Nephron progenitor cell (in vitro differentiated cells): Measurements from ENCODE around the gene SOWAHB.

Experiments used
- DNase-seq: peaks from one replicate; pipeline ENCODE4 v3.0.0; 2021
- H3K27ac Mint-ChIP-seq: 2 replicates; pipeline ENCODE4 v1.8.0; 2021; ENCODE audit warnings: mild to moderate bottlenecking, moderate library complexity, mixed read lengths
- H3K27me3 Mint-ChIP-seq: 2 replicates; pipeline ENCODE4 v1.8.0; 2021; ENCODE audit warnings: mild to moderate bottlenecking, low read depth, mixed read lengths; ENCODE audit not compliant: poor library complexity
- H3K36me3 Mint-ChIP-seq: 2 replicates; pipeline ENCODE4 v1.8.0; 2021; ENCODE audit warnings: low read depth, mixed read lengths
- H3K4me1 Mint-ChIP-seq: 2 replicates; pipeline ENCODE4 v1.8.0; 2021; ENCODE audit warnings: mixed read lengths
- H3K4me3 Mint-ChIP-seq: 2 replicates; pipeline ENCODE4 v1.8.0; 2021; ENCODE audit warnings: mild to moderate bottlenecking, moderate library complexity, mixed read lengths
- H3K9me3 Mint-ChIP-seq: 2 replicates; pipeline ENCODE4 v1.8.0; 2021; ENCODE audit warnings: mild to moderate bottlenecking, moderate library complexity, mixed read lengths
- CTCF ChIP-seq: fragments of 200-600 bp; sonication (generic); IDR thresholded peaks from 2 replicates; pipeline ENCODE4 v1.5.0; 2021; ENCODE audit warnings: antibody characterized with exemption

SOWAHB gene

GRCh38 chr4:76920715-76921114, 22.8 kb upstream of the SOWAHB start:
- peaks cover 7% of the 10 kb centered on the region for H3K27me3 Mint-ChIP-seq
- no peak overlapping the region for H3K27ac Mint-ChIP-seq
- H3K4me1 Mint-ChIP-seq: no peaks in the 10 kb centered on the region
- no peak for DNase-seq
- peaks cover 23% of the 10 kb centered on the region for H3K36me3 Mint-ChIP-seq
- TF ChIP-seq CTCF: no peak
- no peak overlapping the region for H3K4me3 Mint-ChIP-seq
- peaks cover 21% of the 10 kb centered on the region for H3K9me3 Mint-ChIP-seq

DNA sequence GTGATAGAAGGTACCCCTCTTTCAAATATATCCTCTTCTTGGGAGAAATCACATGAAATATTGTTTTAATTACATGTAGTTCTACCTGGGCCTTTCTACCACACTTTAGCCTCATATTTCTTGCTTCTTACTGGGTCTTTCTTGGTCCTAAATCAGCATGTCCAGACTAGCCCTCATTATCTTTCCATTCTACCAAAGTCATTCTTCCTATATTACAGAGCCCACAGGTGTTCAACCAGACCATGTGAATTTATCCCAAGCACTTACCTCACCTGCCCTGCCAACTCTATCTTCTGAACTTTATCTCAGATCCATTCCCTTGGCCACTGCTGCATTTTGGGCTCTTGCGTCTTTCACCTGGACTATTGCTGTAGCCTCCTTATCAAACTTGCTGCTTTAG, 11.8 kb upstream of the SOWAHB start:
- Mint-ChIP-seq H3K27me3 (peaks cover 8% of the 10 kb centered on the region), H3K4me1 (no peaks in the 10 kb centered on the region), H3K4me3 (no peak overlapping the region), H3K9me3 (peaks cover 48% of the 10 kb centered on the region), H3K27ac (no peak overlapping the region), H3K36me3 (peaks cover 54% of the 10 kb centered on the region)
- no peak for TF ChIP-seq CTCF
- DNase-seq: no peak

DNA sequence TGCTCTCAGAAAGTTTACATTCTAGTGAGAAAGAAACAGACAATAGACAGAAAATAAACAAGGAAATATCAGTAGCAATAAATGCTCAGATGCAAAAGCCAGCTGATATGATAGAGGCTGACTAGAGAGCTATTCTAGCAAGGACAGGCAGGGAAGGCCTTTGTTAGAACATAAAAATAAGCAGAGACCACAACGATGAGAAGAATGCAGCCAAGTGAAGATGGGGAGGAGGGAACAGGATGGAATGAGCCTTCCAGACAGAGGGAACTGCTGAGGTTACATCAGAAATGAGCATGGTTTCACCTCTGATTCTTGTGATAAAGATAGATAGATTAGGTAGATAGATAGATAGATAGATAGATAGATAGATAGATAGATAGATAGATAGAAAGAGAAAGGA, 7.6 kb upstream of the SOWAHB start:
- H3K9me3 Mint-ChIP-seq: peaks cover 48% of the 10 kb centered on the region
- H3K4me1 Mint-ChIP-seq: no peaks in the 10 kb centered on the region
- DNase-seq: no peak
- no peak overlapping the region for H3K27ac Mint-ChIP-seq
- peaks cover 55% of the 10 kb centered on the region for H3K36me3 Mint-ChIP-seq
- no peak overlapping the region for H3K4me3 Mint-ChIP-seq
- H3K27me3 Mint-ChIP-seq: peaks cover 11% of the 10 kb centered on the region
- TF ChIP-seq CTCF: no peak

DNA sequence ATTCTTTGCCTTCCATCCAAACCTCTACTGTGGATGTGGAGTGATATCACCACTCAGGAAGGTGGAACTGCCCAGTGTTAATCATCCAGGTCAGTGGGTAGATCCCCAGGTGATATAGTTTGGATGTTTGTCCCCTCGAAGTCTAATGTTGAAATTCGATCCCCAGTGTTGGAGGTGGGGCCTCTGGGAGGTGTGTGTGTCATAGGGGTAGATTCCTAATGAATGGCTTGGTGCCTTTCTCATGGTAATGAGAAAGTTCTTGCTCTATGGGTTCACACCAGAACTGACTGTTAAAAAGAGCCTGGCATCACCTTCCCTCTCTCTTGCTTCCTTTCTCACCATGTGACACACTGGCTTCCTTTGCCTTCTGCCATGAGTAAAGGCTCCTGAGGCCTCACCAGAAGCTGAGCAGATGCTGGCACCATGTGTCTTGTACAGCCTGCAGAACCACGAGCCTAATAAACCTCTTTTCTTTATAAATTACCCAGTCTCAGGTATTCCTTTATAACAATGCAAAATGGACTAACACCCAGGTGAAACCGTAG, 6.8 kb upstream of the SOWAHB start:
- no peak for DNase-seq
- Mint-ChIP-seq H3K27me3 (peaks cover 18% of the 10 kb centered on the region), H3K4me3 (no peak overlapping the region), H3K9me3 (peaks cover 48% of the 10 kb centered on the region), H3K36me3 (peaks cover 51% of the 10 kb centered on the region), H3K27ac (no peak overlapping the region), H3K4me1 (no peaks in the 10 kb centered on the region)
- no peak for TF ChIP-seq CTCF

DNA sequence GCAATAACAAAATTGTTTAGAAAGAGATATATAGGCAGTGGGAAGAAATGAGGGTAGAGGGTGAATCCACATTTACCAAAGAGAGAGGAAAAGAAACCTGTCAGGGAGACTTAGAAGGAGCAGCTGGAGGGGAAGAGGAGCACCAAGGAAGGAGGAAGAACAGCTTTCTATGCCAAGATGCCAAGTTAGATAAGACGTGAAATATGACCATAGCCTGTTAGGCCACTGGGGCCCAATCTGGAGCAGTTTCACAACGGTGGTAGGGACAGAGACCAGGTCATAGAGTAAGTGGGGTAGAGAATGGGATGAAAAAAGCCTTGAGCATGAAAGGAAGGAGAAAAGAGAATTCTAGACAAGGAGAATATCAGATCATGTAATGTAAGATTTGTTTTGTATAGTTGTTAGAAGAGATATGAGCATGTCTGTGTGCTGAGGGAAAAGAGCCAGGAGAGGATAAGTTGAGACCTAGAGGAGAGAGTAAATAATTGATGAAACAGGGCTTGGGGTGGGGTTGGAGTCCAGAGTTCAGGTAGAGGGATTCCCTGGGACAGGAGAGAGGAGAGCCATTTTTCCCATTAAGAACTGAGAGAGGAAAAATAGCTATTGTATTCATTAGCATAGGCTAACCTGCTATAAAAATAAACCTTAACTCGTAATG, 4.4 kb upstream of the SOWAHB start:
- H3K4me1 Mint-ChIP-seq: peaks cover 12% of the 10 kb centered on the region
- no peak overlapping the region for H3K27ac Mint-ChIP-seq
- H3K36me3 Mint-ChIP-seq: peaks cover 27% of the 10 kb centered on the region
- peaks cover 32% of the 10 kb centered on the region for H3K27me3 Mint-ChIP-seq
- no peak for TF ChIP-seq CTCF
- no peak overlapping the region for H3K4me3 Mint-ChIP-seq
- H3K9me3 Mint-ChIP-seq: peaks cover 26% of the 10 kb centered on the region
- DNase-seq: no peak
